ENCODE measurements around the gene PNO1. TPM values are rescaled to one million over a fixed set of nuclear protein-coding genes. Genes with fewer than 3 reads are reported as not detected.
"Not testable (repeated sequence)": the region's sequence is repeated elsewhere in the genome, so short reads cannot be mapped to it uniquely, and the experiment has no call there.

Gene PNO1
- total RNA-seq: 10.6 TPM

DNA sequence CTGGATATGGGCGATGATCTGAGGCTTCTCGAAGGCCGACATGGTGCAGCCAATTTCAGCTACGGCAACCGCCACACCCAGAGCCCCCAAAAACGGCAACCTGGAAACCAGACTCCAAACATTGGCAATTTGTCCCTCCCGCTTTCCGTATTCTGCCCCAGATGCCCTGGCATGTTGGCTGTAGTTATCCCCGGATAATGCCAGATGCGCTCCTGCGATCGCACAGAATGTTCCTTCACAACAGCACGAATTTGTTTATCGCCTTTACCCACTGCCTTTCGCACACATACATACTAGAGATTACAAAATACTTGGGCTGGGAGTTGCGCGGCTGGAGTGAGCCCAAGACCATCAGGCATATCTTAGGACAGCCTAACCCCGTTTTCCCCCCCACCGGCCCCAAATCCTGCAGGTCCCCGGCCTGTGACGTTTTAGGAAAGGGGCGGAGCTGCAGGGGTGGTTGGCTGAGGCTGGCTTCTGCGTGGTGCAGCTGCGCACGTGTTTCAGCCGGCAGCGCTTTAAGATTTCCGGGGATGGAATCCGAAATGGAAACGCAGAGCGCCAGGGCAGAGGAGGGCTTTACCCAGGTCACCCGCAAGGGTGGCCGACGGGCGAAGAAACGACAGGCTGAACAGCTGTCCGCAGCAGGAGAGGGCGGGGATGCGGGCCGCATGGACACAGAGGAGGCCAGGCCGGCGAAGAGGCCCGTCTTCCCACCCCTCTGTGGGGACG, at the start of gene PNO1:
Gene PNO1 (plus strand): TSS at position 487 of the 732 bp plus-strand sequence. CDS start 47 bp downstream, at position 534.
- no peak for FAIRE-seq

DNA sequence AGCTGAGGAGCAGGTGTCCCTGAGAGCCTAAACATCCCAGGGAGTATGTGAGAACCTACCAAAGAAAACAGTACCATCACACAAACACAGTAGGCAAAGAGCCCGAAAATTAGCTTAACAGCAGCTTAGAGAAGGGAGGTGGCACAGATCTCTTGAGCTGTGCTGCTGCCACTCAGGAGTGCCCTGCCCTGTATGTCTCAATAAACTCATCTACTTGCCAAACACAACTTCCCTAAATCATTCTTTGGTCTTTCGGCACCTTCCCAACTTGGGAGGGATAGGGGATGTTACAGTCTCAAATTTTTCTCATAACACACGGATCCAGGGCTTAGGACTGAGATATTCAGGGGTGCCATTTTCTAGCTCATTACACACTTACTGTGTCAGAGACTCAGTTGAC, 49.6 kb upstream of the PNO1 start:
- FAIRE-seq (no peak), DNase-seq (ENCODE audit: low spot score in 2 of 2) (no peak)

More for the DNA sequence above, at the start of gene PNO1:
- DNase-seq (ENCODE audit: low spot score in 2 of 2): peak; percentile 79 to 89

DNA sequence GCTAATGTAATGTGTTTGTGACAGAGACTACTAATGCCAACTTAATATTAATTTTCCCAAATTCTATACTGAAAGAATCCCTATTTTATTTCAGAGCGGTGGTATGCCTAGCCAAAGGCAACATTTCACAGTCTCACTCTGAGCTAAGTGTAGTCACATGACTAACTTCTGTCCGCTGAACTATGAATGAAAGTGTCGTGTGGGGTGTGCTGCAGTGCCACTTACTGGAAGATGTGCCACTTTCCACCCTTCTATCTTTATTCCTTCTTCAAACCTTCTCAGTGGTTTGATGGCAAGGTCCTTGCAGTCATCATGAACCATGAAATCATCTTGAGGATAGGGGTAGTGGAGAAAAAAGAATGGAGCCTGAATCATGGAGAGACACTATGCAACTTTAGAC, 47.6 kb upstream of the PNO1 start:
- FAIRE-seq (no peak), DNase-seq (ENCODE audit: low spot score in 2 of 2) (no peak)

GRCh38 chr2:68115965-68116364, 41.7 kb upstream of the PNO1 start:
- DNase-seq (ENCODE audit: low spot score in 2 of 2) (no peak), FAIRE-seq (no peak)

- not testable (repeated sequence) for DNase-seq (ENCODE audit: low spot score in 2 of 2)
These were observed 39.8 kb upstream of the PNO1 start for GRCh38 chr2:68117922-68118321.

DNA sequence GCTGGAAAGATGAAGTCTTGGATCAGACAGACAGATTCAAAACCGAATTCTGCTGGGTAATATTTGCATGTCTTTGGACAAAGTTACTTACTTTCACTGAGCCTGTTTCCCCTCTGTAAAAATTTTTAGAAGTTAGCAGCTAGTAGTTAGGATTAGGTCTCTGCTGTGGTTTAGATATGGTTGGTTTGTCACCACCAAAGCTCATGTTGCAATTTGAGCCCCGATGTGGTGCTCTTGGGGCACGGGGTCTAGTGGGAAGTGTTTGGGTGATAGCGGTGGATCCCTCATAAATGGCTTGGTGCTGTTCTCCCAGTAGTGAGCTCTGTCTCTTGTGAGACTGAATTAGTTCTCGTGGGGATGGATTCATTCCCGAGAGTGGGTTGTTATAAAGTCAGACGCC, 38.9 kb upstream of the PNO1 start:
- DNase-seq (ENCODE audit: low spot score in 2 of 2) (no peak), FAIRE-seq (no peak)

More at GRCh38 chr2:68117922-68118321, 39.8 kb upstream of the PNO1 start:
- FAIRE-seq: not testable (repeated sequence)

- DNase-seq (ENCODE audit: low spot score in 2 of 2): no peak
- FAIRE-seq: no peak
These were observed 38.2 kb upstream of the PNO1 start for GRCh38 chr2:68119504-68119903.

- FAIRE-seq: no peak
- peak; percentile 31 to 64 for DNase-seq (ENCODE audit: low spot score in 2 of 2)
These were observed 35.6 kb upstream of the PNO1 start for GRCh38 chr2:68121873-68122679.

DNA sequence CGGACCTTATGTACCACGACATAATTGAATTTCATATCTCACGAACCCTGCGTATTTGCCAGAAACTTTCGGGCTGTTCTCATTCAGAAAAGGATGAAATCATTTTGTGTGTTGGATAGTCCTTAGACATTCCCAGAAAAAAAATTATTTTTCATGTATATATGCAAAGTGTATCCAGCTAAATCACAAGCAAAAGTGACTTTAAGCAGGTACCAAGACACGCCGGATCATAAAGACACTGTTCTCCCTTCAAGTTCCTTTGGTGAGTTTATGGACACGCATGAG, 35.1 kb upstream of the PNO1 start:
- DNase-seq (ENCODE audit: low spot score in 2 of 2) (no peak), FAIRE-seq (no peak)

- FAIRE-seq (no peak), DNase-seq (ENCODE audit: low spot score in 2 of 2) (no peak)
These were observed 33.4 kb upstream of the PNO1 start for GRCh38 chr2:68124321-68124720.

DNA sequence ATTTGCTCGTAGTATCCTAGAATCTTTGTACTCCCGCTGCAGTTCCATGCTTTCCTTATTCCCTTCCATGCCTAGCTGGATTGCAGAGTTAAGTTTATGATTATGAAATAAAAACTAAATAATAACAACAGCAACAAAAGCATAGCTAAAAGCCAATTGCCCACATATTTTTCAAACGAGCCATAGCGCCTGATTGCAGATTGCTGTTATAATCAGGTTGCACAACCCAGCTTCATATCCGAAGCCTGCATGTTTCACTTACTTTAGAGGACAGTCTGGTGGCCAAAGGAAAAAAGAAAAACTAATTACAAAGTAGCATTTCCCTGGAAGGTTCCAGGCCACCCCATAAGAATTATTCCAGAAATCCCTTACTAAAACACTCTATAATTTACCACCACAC, 31.9 kb upstream of the PNO1 start:
- DNase-seq (ENCODE audit: low spot score in 2 of 2) (no peak), FAIRE-seq (no peak)

DNA sequence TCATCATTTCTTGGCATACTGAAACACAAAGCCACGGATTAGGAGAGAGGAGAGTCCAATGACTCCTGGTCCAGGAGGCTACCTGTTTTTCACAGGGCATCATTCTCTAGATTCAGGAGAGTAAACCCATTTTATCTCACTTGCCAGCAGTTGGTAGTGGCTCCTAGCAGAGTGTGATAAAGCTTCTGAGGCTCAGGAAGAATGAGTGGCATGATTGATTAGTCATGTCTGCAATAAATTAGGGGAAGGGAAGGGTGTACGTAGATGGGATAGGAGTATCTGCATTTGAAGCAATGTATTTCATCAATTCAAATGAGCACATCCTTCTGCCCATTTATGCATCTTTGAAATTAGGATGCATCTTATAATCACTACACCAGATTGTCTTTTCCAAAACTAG, 31.1 kb upstream of the PNO1 start:
- FAIRE-seq (no peak), DNase-seq (ENCODE audit: low spot score in 2 of 2) (no peak)

- FAIRE-seq (no peak), DNase-seq (ENCODE audit: low spot score in 2 of 2) (no peak)
These were observed 30.1 kb upstream of the PNO1 start for GRCh38 chr2:68127358-68128242.

GRCh38 chr2:68134120-68134519, 23.6 kb upstream of the PNO1 start:
- FAIRE-seq: no peak
- no peak for DNase-seq (ENCODE audit: low spot score in 2 of 2)

DNA sequence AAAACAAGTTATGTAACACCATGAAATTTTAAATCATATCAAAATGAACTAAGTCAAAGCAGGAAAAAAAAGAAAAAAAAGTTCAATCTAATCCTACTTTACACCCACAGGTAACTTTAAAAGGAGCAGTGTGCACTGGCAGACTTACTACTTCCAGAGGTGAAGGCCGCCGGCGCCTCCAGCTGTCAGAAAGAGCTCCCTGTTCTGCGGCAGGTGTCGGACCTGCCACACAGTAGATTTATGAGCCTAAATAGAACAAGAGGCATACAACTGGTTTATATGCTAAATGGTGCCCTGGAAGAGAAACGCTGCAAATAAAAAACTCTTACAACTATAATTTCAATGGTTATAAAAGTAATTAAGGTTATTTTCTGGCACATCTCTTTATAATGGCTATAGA, 23.1 kb upstream of the PNO1 start:
- FAIRE-seq (no peak), DNase-seq (ENCODE audit: low spot score in 2 of 2) (no peak)

DNA sequence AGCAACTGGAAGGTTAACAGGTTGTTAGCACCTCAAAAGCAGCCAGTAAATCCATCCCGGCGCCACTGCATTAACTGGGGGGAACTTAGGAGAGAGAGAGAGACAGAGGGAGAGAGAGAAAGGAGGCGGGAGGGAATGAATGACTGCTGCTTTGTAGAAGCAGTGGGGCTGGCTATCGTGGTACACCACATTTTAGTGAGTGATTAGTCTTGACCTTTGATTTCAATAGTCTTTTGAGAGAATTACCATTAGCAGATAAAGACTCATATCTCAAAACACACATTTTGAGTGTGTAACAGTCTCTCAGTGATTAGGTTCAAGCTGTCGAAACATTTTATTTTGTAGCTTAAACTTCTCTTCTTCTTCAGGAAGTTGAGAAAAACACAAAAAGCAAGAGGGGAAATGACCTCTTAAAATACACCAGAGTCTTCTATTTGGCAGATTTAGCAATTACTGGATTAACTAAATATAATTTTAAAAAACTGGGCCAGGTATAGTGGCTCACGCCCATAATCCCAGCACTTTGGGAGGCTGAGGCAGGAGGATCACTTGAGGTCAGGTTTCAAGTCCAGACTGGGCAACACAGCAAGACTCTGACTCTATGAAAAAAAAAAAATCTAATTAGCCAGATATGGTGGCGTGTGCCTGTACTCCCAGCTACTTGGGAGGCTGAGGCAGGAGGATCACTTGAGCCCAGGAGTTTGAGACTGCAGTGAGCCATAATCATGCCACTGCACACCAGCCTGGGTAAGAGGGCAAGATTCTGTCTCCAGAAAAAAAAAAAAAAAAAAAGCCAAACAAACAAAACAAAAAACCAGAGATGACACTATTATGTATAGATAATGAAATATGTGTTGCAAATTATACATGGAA, 22.0 kb upstream of the PNO1 start:
- FAIRE-seq (peak; percentile 68), DNase-seq (ENCODE audit: low spot score in 2 of 2) (no peak)

- no peak for FAIRE-seq
- no peak for DNase-seq (ENCODE audit: low spot score in 2 of 2)
These were observed 15.8 kb upstream of the PNO1 start for GRCh38 chr2:68141875-68142274.

DNA sequence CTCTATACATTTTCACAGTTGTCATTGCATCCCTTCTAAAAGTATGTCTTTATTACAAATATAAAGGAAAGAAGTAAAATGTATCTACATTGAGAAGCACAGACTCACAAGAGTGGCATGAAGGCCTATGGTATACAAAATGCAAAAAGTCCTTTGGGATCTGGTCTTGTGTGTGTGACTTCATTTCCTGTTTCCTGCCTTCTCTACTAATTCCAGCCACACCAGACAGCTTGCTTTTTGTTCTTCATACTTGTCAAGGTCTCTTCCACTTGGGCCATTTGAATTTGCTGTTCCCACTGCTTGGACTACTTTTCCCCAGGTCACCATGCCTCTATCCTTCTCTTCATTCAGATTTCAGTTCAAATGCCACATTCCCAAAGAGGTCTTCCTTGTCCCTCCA, 6.7 kb upstream of the PNO1 start:
- FAIRE-seq (no peak), DNase-seq (ENCODE audit: low spot score in 2 of 2) (no peak)

DNA sequence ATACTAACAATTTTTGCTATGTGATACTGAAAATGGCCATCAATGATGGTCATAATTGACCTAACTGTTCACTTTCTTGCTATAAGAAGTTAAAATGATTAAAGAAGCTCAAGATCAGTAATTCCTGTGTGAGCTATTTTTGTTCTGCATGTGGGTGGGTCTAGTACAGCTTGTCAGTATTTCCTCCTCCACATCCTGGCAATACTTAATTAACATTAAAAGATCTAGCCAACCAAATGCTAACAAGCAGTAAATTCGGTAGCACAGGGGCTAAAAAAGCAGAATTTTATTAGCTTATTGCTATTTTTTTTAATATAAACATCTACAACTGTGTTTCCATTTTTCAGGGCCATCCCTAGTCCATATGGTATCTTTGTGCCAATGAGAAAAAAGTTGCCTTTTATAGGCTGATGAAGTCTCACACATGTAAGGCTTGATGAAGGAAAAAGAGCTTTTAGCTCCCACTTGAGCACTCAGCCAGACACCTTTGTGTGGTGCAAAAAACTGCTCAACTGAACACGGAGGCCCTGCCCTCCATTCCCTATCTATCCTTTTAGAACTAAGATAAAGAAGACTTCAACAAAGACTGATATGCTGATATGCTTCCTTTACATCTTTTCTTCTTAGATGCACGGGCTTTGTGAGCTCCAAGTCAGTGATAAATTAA, 4.9 kb upstream of the PNO1 start:
- no peak for DNase-seq (ENCODE audit: low spot score in 2 of 2)
- FAIRE-seq: no peak

GRCh38 chr2:68155618-68156017, 2.1 kb upstream of the PNO1 start:
- DNase-seq (ENCODE audit: low spot score in 2 of 2) (no peak), FAIRE-seq (no peak)

Measured in frontal cortex (tissue), 4 donors.